WTC11 (cell line): ENCODE data around the gene PARD3B.

Experiments used
- CREB1 ChIP-seq: sonication (generic); formaldehyde crosslinking; IDR thresholded peaks from 2 replicates; pipeline ENCODE4 v1.8.0; 2023; ENCODE audit warnings: mild to moderate bottlenecking, missing genetic modification reagents
- CTCF ChIP-seq: fragments of 200-600 bp; IDR thresholded peaks from 2 replicates; pipeline ENCODE4 v1.8.0; 2022; ENCODE audit warnings: antibody characterized with exemption
- E2F1 ChIP-seq: sonication (generic); formaldehyde crosslinking; IDR thresholded peaks from 2 replicates; pipeline ENCODE4 v1.8.0; 2022; ENCODE audit warnings: mild to moderate bottlenecking, missing genetic modification reagents
- FOXP1 ChIP-seq: sonication (generic); formaldehyde crosslinking; IDR thresholded peaks from 2 replicates; pipeline ENCODE4 v1.8.0; 2022; ENCODE audit warnings: missing genetic modification reagents, mild to moderate bottlenecking, moderate library complexity, borderline replicate concordance
- IRF2 ChIP-seq: sonication (generic); formaldehyde crosslinking; IDR thresholded peaks from 2 replicates; pipeline ENCODE4 v1.8.0; 2022; ENCODE audit warnings: low read depth, missing genetic modification reagents, borderline replicate concordance
- SMAD3 ChIP-seq: sonication (generic); formaldehyde crosslinking; IDR thresholded peaks from 2 replicates; pipeline ENCODE4 v1.8.0; 2022; ENCODE audit warnings: missing genetic modification reagents, mild to moderate bottlenecking, borderline replicate concordance
- ZBTB43 ChIP-seq: sonication (generic); formaldehyde crosslinking; IDR thresholded peaks from 2 replicates; pipeline ENCODE4 v1.8.1; 2023; ENCODE audit warnings: mild to moderate bottlenecking, missing genetic modification reagents
- ZNF138 ChIP-seq: sonication (generic); formaldehyde crosslinking; conservative IDR thresholded peaks from 2 replicates; pipeline ENCODE4 v1.8.1; 2022; ENCODE audit warnings: mild to moderate bottlenecking, moderate library complexity, missing genetic modification reagents
- ZNF396 ChIP-seq: fragments of 250-450 bp; sonication (Bioruptor Pico); IDR thresholded peaks from 2 replicates; pipeline ENCODE4 v1.8.0; 2021; ENCODE audit warnings: mild to moderate bottlenecking, moderate library complexity, borderline replicate concordance
- TF ChIP-seq, protein P1 (sequence below): sonication (generic); formaldehyde crosslinking; conservative IDR thresholded peaks from 2 replicates; pipeline ENCODE4 v1.8.1; 2022; ENCODE audit warnings: mild to moderate bottlenecking, missing genetic modification reagents

DNA sequence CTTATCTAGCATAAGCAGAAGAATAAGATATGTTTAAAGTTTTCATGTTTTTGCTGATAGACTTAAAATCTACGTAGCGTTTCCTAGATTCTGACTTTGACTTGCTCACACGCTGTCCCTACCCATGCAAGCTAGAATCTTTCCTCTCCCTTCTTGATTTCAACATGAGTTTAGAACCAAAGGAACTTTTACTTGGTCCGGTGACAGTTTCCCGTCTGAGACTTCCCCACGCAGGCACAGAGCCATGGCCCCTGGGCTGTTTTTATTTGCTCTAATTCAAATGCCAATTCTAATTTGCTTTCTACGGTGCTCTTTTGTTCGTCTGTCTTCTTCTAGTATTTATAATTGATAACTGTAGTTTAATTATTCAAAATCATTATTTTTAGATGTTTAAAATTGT, 467.7 kb downstream of the PARD3B start:
- TF ChIP-seq ZNF138 (CRISPR knock-in tag) (no peak), ZNF396 (CRISPR knock-in tag) (no peak), SMAD3 (CRISPR knock-in tag) (no peak), CTCF (no peak), IRF2 (CRISPR knock-in tag) (no peak), FOXP1 (CRISPR knock-in tag) (no peak), CREB1 (CRISPR knock-in tag) (no peak), E2F1 (no peak), ZBTB43 (CRISPR knock-in tag) (no peak)
- TF ChIP-seq, protein P1, sequence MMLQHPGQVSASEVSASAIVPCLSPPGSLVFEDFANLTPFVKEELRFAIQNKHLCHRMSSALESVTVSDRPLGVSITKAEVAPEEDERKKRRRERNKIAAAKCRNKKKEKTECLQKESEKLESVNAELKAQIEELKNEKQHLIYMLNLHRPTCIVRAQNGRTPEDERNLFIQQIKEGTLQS (CRISPR knock-in tag) = no peak
